ACC112 (cell line): ENCODE measurements around the gene PEX3.

Source experiments
- H2AFZ ChIP-seq: fragments of 200-600 bp; sonication (generic); one replicate; pipeline ENCODE4 v1.6.0; 2017; ENCODE audit warnings: antibody characterized with exemption, low read length; ENCODE audit not compliant: unreplicated experiment
- H3K27ac ChIP-seq: fragments of 200-600 bp; sonication (generic); 2 replicates; pipeline ENCODE4 v1.5.1; 2014; ENCODE audit warnings: low read depth, mild to moderate bottlenecking, antibody characterized with exemption, low read length, moderate library complexity
- H3K27me3 ChIP-seq: fragments of 200-600 bp; sonication (generic); 2 replicates; pipeline ENCODE4 v1.6.1; 2014; ENCODE audit warnings: mild to moderate bottlenecking, antibody characterized with exemption, low read length, moderate library complexity, mixed read lengths; ENCODE audit not compliant: insufficient read depth
- H3K36me3 ChIP-seq: fragments of 200-600 bp; sonication (generic); 2 replicates; pipeline ENCODE4 v1.6.1; 2016; ENCODE audit warnings: mild to moderate bottlenecking, antibody characterized with exemption, low read length, moderate library complexity, mixed read lengths; ENCODE audit not compliant: insufficient read depth
- H3K4me1 ChIP-seq: fragments of 200-600 bp; sonication (generic); one replicate; pipeline ENCODE4 v1.6.1; 2016; ENCODE audit warnings: low read length, mixed read lengths; ENCODE audit not compliant: insufficient read depth, unreplicated experiment, control insufficient read depth
- H3K4me3 ChIP-seq: fragments of 200-600 bp; sonication (generic); 2 replicates; pipeline ENCODE4 v1.5.1; 2014; ENCODE audit warnings: mild to moderate bottlenecking, low read depth, low read length
- H3K79me2 ChIP-seq: fragments of 200-600 bp; sonication (generic); one replicate; pipeline ENCODE4 v1.6.0; 2016; ENCODE audit warnings: low read length; ENCODE audit not compliant: control insufficient read depth, unreplicated experiment, insufficient read depth

The PEX3 gene, protein sequence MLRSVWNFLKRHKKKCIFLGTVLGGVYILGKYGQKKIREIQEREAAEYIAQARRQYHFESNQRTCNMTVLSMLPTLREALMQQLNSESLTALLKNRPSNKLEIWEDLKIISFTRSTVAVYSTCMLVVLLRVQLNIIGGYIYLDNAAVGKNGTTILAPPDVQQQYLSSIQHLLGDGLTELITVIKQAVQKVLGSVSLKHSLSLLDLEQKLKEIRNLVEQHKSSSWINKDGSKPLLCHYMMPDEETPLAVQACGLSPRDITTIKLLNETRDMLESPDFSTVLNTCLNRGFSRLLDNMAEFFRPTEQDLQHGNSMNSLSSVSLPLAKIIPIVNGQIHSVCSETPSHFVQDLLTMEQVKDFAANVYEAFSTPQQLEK

DNA sequence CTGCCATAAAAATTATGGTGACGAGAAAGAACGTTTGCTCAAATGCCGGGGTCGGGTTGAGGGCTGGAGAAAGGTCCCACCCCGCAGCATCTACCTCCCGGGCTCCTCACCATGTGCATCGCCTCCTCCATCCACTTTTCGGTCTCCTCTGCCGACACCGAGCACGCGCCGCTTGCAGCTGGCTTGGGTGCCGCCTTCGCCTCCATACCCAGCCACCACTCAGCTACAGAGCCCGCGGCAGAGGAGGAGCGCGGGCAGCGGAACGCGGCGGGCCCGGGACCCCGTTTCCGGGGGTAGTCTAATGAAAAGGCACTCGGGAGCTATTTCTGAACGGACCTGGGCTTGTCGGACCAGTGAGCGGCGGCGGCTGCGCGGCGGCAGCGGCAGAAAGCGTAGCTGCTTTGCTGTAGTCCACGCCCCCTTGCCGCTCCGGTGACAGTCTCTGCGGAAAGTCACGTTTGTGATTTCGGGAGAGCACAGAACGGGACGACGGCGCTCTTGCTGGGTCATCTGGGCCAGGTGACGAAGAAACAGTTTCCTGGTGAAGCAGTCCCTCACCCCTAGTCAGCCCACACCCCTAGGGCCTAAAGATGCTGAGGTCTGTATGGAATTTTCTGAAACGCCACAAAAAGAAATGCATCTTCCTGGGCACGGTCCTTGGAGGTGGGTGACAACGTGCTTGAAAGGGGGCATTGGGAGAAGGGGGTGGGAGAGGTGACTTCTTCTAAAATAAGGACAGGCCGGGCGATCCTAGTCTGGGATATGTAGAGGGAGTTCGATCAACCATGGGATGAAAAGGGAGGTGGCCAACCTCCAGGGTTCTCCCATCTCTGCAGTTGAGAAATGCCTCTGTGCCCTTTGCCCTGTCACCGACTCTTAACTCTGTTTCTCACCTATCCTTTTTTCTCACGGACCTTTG is at the start of gene PEX3, which contains the start of gene ADAT2:
Gene PEX3, plus strand, starts transcription at position 353 of the 919 bp plus-strand sequence. Its CDS starts 238 bp downstream, at position 591.
Gene ADAT2, minus strand, starts transcription at position 243 of the 919 bp plus-strand sequence. Its CDS starts 37 bp downstream, at position 206.
- H3K27ac ChIP-seq, result peak within 1 kb of the TSS; percentile 44
- H3K4me1 ChIP-seq, result peaks cover 14% of the 10 kb centered on the region
- H3K36me3 ChIP-seq, result no peaks in the 10 kb centered on the region
- H3K79me2 ChIP-seq, result peaks cover 35% of the 10 kb centered on the region
- H3K27me3 ChIP-seq, result no peaks in the 10 kb centered on the region
- peak within 1 kb of the TSS; percentile 91 for H3K4me3 ChIP-seq
- H2AFZ ChIP-seq, result peak within 1 kb of the TSS; percentile 98

DNA sequence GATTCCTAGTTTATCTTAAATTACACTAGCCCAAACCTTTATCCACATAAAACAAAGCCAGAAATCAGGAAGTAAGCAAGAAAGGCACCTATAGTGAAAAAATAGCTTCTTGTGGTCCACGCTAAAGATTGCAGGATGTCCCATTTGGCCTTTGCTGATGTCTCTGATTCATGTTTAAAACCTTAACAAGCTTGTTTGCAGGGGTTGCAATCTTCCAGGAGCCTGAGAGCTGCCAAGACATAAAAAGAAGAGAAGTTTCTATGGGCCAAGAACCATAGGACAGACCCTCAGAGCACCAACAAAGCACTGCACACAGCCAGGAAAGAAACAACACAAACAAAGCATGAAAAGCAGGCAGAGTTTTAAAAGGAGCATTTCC is 49.5 kb upstream of the PEX3 start:
- H3K4me3 ChIP-seq, result no peak overlapping the region
- no peaks in the 10 kb centered on the region for H3K27me3 ChIP-seq
- no peaks in the 10 kb centered on the region for H3K36me3 ChIP-seq
- H3K27ac ChIP-seq, result no peak overlapping the region
- H2AFZ ChIP-seq, result peak overlapping the region; percentile 32
- peaks cover 17% of the 10 kb centered on the region for H3K4me1 ChIP-seq
- H3K79me2 ChIP-seq, result no peaks in the 10 kb centered on the region

DNA sequence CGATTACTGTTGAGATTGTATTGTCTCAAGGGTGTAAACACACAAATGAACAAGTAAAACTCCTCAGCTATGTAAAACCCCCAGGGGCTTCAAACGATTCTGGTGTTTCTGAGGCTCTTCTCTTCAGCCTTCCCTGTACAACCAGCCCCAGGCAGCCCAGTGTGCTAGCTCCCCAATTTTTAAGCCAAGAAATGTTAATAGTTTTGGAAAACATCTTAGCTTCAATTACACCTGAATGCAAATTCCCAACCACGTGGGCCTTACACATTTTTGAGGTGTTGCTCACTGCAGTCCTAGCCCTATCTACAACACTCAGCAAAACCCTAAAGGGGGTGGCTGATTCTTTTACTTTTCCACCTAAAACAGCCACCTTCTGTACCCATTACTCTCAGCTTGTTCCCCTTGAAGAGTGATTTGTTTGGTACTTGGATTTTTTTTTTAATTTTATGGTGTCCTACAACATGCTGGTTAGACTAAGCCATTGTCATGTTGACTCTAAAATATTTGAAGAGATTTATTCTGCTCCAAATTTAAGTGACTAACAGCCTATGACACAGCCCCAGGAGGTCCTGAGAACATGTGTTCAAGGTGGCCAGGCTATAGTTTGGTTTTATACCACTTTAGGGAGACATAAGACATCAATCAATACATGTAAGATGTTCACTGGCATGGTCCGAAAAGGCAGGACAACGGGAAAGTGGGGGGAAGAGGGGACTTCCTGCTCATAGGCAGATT is 48.8 kb upstream of the PEX3 start:
- Histone ChIP-seq H3K4me3 (no peak overlapping the region), H3K79me2 (no peaks in the 10 kb centered on the region), H3K27me3 (no peaks in the 10 kb centered on the region), H3K36me3 (no peaks in the 10 kb centered on the region), H3K4me1 (peaks cover 17% of the 10 kb centered on the region), H2AFZ (no peak overlapping the region), H3K27ac (no peak overlapping the region)

DNA sequence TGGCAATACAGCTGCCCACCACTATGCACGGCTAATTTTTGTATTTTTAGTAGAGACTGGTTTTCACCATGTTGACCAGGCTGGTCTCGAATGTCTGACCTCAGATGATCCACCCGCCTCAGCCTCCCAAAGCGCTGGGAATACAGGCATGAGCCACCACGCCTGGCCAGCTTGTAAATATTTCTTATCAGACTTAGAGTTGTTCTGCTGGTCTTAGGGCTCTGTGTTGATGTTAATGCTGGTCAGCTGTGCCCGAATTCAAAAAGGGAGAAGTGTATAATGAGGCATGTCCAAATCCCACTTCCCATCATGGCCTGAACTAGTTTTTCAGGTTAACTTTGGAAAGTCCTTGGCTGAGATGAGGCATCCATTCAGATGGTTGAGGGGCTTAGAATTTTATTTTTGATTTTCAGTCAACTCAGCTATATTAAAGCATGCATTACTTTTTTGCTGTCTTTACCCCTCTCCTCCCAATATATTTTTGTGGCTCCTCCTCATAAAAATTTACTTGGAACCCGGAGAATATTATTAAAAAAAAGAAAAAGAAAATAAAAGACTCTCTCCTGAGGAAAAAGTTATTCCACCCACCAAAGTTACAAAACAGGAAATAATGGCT is 47.8 kb upstream of the PEX3 start:
- Histone ChIP-seq H2AFZ (no peak overlapping the region), H3K27me3 (no peaks in the 10 kb centered on the region), H3K4me1 (peaks cover 9% of the 10 kb centered on the region), H3K79me2 (no peaks in the 10 kb centered on the region), H3K4me3 (no peak overlapping the region), H3K27ac (no peak overlapping the region), H3K36me3 (no peaks in the 10 kb centered on the region)

DNA sequence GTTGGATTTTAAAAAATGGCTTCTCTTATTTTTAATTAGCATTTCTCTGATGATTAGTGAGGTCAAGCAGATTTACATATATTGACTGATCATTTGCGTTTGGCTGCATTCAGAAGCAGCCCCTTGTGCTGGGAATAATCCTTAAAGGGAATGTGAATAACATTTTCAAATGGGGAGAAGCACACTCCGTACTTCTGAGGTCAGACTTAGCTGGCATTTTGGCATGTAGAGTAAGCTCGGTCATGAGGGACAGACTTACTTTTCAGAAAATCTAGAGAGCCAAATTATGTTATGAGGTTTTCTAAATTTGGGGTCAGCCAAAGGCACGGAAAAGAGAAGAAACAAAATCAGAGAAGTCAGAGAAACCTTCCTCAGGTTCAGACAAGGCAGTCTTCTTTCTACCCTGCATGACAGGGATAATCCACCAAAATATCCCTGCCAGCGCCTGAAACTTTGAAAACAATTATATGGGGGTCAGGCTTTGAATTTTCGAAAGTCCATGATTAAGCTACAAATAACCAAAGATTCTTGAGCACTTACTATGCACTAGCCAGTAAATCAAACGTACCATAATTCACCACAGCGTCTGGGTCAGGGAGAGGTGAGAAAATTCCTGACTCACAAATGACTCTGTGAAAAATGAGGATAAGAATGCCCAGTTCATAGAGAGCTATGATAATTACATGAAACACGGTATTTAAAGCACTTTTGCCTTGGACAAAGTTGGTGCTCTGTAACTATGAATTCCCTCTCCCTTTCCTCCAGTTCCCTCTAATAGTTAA is 45.0 kb upstream of the PEX3 start:
- Histone ChIP-seq H3K4me3 (no peak overlapping the region), H3K36me3 (no peaks in the 10 kb centered on the region), H2AFZ (peak overlapping the region; percentile 2), H3K27ac (no peak overlapping the region), H3K4me1 (peaks cover 16% of the 10 kb centered on the region), H3K79me2 (no peaks in the 10 kb centered on the region), H3K27me3 (no peaks in the 10 kb centered on the region)

DNA sequence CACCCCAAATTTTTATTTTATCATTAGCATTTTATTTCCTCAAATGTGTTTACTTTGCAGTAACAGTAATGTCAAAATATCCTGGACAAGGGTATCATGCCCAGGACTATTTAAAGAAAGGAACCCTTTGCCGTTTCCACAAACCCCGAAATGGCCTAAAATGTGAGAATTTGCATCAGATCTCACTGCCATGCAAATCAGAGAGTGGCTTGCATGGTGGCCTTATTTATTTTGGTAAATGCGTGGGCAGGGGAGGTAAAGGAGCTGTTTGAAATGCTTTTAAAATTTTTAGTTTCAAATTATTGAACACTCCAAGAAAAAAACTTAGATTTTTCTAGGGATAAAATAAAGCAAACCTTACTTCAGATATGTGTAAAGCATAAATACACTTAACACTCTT is 43.9 kb upstream of the PEX3 start:
- Histone ChIP-seq H3K79me2 (no peaks in the 10 kb centered on the region), H3K27ac (no peak overlapping the region), H3K4me3 (no peak overlapping the region), H3K4me1 (peaks cover 24% of the 10 kb centered on the region), H3K27me3 (no peaks in the 10 kb centered on the region), H3K36me3 (no peaks in the 10 kb centered on the region), H2AFZ (no peak overlapping the region)

DNA sequence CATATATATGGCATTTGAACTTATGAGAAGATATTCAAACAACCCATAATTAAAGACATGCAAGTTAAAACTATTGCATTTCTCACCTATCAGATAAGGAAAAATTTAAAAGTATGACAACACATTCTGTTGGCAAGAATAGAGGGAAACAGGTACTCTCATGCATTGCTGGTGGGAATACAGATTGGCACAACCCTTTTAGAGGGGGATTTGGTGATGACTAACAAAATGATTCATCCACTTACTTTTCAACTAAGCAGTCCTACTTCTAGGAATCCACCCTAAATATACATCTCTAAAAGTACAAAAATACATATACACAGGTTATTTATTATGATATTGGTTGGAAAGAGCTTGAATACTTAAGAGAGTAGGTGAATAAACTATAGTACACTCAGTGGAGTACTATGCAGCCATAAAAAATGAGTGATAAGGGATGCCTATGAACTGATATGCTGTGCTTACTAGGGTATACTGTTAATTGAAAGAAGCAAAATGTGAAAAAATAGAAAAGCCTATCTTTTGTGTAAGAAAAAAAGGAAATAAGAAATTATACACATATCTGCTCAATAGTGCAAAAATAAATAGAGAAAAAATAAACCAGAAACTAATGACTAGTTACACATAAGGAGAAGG is 42.3 kb upstream of the PEX3 start:
- no peaks in the 10 kb centered on the region for H3K79me2 ChIP-seq
- no peaks in the 10 kb centered on the region for H3K36me3 ChIP-seq
- peaks cover 24% of the 10 kb centered on the region for H3K4me1 ChIP-seq
- H3K27me3 ChIP-seq, result no peaks in the 10 kb centered on the region
- no peak overlapping the region for H2AFZ ChIP-seq
- no peak overlapping the region for H3K27ac ChIP-seq
- no peak overlapping the region for H3K4me3 ChIP-seq

DNA sequence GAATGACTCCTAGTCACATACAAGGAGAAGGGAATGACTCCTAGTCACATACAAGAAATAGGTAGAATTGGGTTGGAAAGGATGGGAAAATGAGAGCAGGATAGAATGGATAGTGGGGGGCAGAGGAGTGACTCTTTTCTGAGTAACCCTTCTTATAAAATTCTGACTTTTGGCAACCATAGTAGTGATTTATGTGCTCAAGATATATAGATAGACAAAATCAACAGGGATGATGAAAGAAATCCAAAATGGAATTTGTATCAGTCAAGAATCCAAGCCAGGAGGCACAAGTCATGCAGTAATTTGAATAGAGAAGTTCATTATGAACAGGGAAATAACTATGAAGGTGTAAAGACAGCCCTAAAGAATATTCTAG is 41.8 kb upstream of the PEX3 start:
- Histone ChIP-seq H3K4me1 (peaks cover 24% of the 10 kb centered on the region), H3K27ac (peak overlapping the region; percentile 24; the same call in 1 of the 2 replicates)

DNA sequence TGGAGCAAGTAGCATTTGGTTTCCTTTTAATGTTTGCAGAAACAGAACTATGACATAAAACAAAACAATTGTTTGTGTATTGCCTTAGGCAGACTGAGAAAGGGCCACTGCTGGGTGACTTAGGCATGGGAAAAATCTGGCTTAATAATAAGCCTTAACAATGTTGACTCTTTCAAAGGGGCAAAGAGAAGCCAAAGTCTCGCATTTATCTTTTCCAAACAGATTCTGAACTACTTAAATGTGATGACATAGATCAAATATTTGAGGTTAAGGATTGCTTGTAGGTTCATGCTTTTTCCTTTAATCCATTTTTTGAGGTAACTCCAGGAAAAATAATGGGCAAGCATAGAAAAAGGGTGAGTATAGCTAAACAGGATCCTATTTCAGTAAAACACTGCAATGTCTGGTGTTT is 39.7 kb upstream of the PEX3 start:
- H3K36me3 ChIP-seq, result no peaks in the 10 kb centered on the region
- H3K4me1 ChIP-seq, result peaks cover 18% of the 10 kb centered on the region
- no peaks in the 10 kb centered on the region for H3K27me3 ChIP-seq
- H3K27ac ChIP-seq, result peak overlapping the region; percentile 35
- H2AFZ ChIP-seq, result peak overlapping the region; percentile 13
- H3K79me2 ChIP-seq, result no peaks in the 10 kb centered on the region
- no peak overlapping the region for H3K4me3 ChIP-seq

More for the DNA sequence above, 41.8 kb upstream of the PEX3 start:
- Histone ChIP-seq H2AFZ (no peak overlapping the region), H3K79me2 (no peaks in the 10 kb centered on the region), H3K27me3 (no peaks in the 10 kb centered on the region), H3K36me3 (no peaks in the 10 kb centered on the region), H3K4me3 (no peak overlapping the region)
